A549 (cell line): ENCODE results near the gene IKBKG. TPM values are rescaled to one million over a fixed set of nuclear protein-coding genes. Genes with fewer than 3 reads are reported as not detected.

ENCODE experiments used
- ATAC-seq, 2 experiments: fragments of 200-7000 bp in 1 of 2; fragments of >200 bp in 1 of 2; cut with Nextera tagmentation in 1 of 2; cut with Tn5 transposase in 1 of 2; 3 replicates each; pipeline versions ENCODE4 v1.8.0 to v1.9.1; 2018 to 2020; ENCODE audit warnings: mild to moderate bottlenecking in 1 of 2, moderate library complexity in 1 of 2
- CTCF ChIA-PET: fragments of 300-600 bp; sonication (Branson Sonifier 250); formaldehyde crosslinking; extraction: SDS; loops from one replicate; lab custom pipeline; 2021; ENCODE audit warnings: antibody characterized with exemption, inconsistent platforms; lab: Yijun Ruan, JAX
- POLR2A ChIA-PET: fragments of 350-600 bp; formaldehyde crosslinking; extraction: SDS; loops from one replicate; lab custom pipeline; 2021; ENCODE audit warnings: antibody characterized with exemption, inconsistent platforms; lab: Yijun Ruan, JAX
- DNase-seq, 2 experiments: peaks; one replicate each; pipeline versions ENCODE4 v3.0.0 to v3.0.0-alpha.2; 2011 to 2016; ENCODE audit warnings: low read depth in 1 of 2, low spot score in 1 of 2
- FAIRE-seq: peaks from 2 replicates; lab custom pipeline; 2011; peaks lifted over from hg19 to GRCh38; lab: Jason Lieb, UNC
- H3K27ac ChIP-seq, 2 experiments: fragments of >200 bp; sonication (Bioruptor Twin); formaldehyde crosslinking; 3 replicates each; pipeline ENCODE4 v1.5.1; 2016 to 2017
- H3K4me1 ChIP-seq: fragments of >200 bp; sonication (Bioruptor Twin); formaldehyde crosslinking; 3 replicates; pipeline ENCODE4 v1.6.1; 2016
- H3K4me2 ChIP-seq: fragments of >200 bp; sonication (Bioruptor Twin); formaldehyde crosslinking; 3 replicates; pipeline ENCODE4 v1.6.1; 2016
- H3K4me3 ChIP-seq: fragments of >200 bp; sonication (Bioruptor Twin); formaldehyde crosslinking; 3 replicates; pipeline ENCODE4 v1.5.1; 2016
- H3K9me3 ChIP-seq: fragments of >200 bp; sonication (Bioruptor Twin); formaldehyde crosslinking; 3 replicates; pipeline ENCODE4 v1.6.1; 2016
- ATOH8 ChIP-seq: fragments of 250-450 bp; sonication (Bioruptor Pico); IDR thresholded peaks from 2 replicates; pipeline ENCODE4 v1.5.0; 2020; ENCODE audit warnings: low read depth, mild to moderate bottlenecking, moderate library complexity
- CEBPB ChIP-seq, 2 experiments: fragments of >200 bp in 1 of 2; sonication (Bioruptor Twin) in 1 of 2; formaldehyde crosslinking in 1 of 2; IDR thresholded peaks; 2 replicates each; pipeline ENCODE4 v1.6.1; 2012 to 2016
- CHD2 ChIP-seq: fragments of 150-350 bp; IDR thresholded peaks from 2 replicates; pipeline ENCODE4 v1.6.1; 2014; ENCODE audit warnings: low read length; ENCODE audit not compliant: partially characterized antibody
- CHD4 ChIP-seq: fragments of 200-600 bp; sonication (generic); IDR thresholded peaks from 2 replicates; pipeline ENCODE4 v1.6.1; 2016; ENCODE audit warnings: antibody characterized with exemption, mild to moderate bottlenecking, borderline replicate concordance
- ELK1 ChIP-seq: fragments of 150-350 bp; IDR thresholded peaks from 2 replicates; pipeline ENCODE4 v1.6.1; 2014; ENCODE audit warnings: low read depth, mild to moderate bottlenecking, low read length
- EP300 ChIP-seq, 2 experiments: fragments of >200 bp; sonication (Bioruptor Twin); formaldehyde crosslinking; IDR thresholded peaks; 2 replicates in 1 of 2; 3 replicates in 1 of 2; pipeline ENCODE4 v1.6.1; 2016 to 2017
- FOSL2 ChIP-seq, 2 experiments: fragments of 450-650 bp in 1 of 2; fragments of >200 bp in 1 of 2; sonication (Bioruptor Twin) in 1 of 2; formaldehyde crosslinking; IDR thresholded peaks; 2 replicates each; pipeline versions ENCODE4 v1.5.0 to v1.6.1; 2016 to 2020; ENCODE audit warnings: mild to moderate bottlenecking in 1 of 2, moderate library complexity in 1 of 2
- HES2 ChIP-seq: fragments of >200 bp; sonication (Bioruptor Twin); formaldehyde crosslinking; IDR thresholded peaks from 2 replicates; pipeline ENCODE4 v1.6.1; 2016
- HEYL ChIP-seq: fragments of 250-450 bp; sonication (Bioruptor Pico); IDR thresholded peaks from 2 replicates; pipeline ENCODE4 v1.8.0; 2021; ENCODE audit warnings: mild to moderate bottlenecking, moderate library complexity
- HOXB5 ChIP-seq: fragments of 250-450 bp; sonication (Bioruptor Pico); IDR thresholded peaks from 2 replicates; pipeline ENCODE4 v1.5.0; 2020; ENCODE audit warnings: mild to moderate bottlenecking, moderate library complexity
- MAFK ChIP-seq: fragments of 450-650 bp; IDR thresholded peaks from 2 replicates; pipeline ENCODE4 v1.6.1; 2014; ENCODE audit not compliant: partially characterized antibody
- MAZ ChIP-seq: fragments of 150-350 bp; IDR thresholded peaks from 2 replicates; pipeline ENCODE4 v1.6.1; 2014; ENCODE audit warnings: antibody characterized with exemption, low read depth, low read length, borderline replicate concordance
- NPAS2 ChIP-seq: fragments of 250-450 bp; sonication (Bioruptor Pico); IDR thresholded peaks from 2 replicates; pipeline ENCODE4 v1.8.0; 2022; ENCODE audit warnings: mild to moderate bottlenecking, moderate library complexity, borderline replicate concordance
- RCOR1 ChIP-seq: fragments of 150-350 bp; IDR thresholded peaks from 2 replicates; pipeline ENCODE4 v1.6.1; 2014; ENCODE audit warnings: antibody characterized with exemption, low read length, low read depth
- TFCP2L1 ChIP-seq: fragments of 250-450 bp; sonication (Bioruptor Pico); IDR thresholded peaks from 2 replicates; pipeline ENCODE4 v1.5.0; 2021; ENCODE audit warnings: mild to moderate bottlenecking
- WGBS: methylation state at CpG from one replicate; pipeline ENCODE4 v1.1.6; 2017; ENCODE audit errors: missing lambda C conversion rate; 5-methylcytosine and 5-hydroxymethylcytosine counted together
- polyA plus RNA-seq, 4 experiments: library from polyadenylated mRNA; depleted of rRNA in 3 of 4; stranded (reverse); fragments of >200 nt; fragmentation: RNase III in 1 of 4; extraction: RNeasy Plus Mini Kit Qiagen cat#74134 plus additional on column Dnase treatment in 1 of 4; gene quantifications; 2 replicates in 3 of 4; 3 replicates in 1 of 4; pipeline ENCODE4 v1.2.3, GENCODE V29; 2011 to 2017
- TF ChIP-seq, protein P1 (sequence below): fragments of 200-600 bp; sonication (generic); IDR thresholded peaks from 2 replicates; pipeline ENCODE4 v1.6.1; 2016; ENCODE audit warnings: antibody characterized with exemption, mild to moderate bottlenecking, moderate library complexity
- TF ChIP-seq, protein P2 (sequence below): fragments of >200 bp; sonication (Bioruptor Twin); formaldehyde crosslinking; IDR thresholded peaks from 3 replicates; pipeline ENCODE4 v1.5.1; 2016
- TF ChIP-seq, protein P3 (sequence below): fragments of 250-450 bp; sonication (Bioruptor Pico); IDR thresholded peaks from 2 replicates; pipeline ENCODE4 v1.5.0; 2021; ENCODE audit warnings: mild to moderate bottlenecking, moderate library complexity, borderline replicate concordance

The IKBKG gene
- polyA plus RNA-seq, 2 of the 4 experiments (the other 2 are of a cell fraction), result 19.7 to 34.2 TPM

DNA sequence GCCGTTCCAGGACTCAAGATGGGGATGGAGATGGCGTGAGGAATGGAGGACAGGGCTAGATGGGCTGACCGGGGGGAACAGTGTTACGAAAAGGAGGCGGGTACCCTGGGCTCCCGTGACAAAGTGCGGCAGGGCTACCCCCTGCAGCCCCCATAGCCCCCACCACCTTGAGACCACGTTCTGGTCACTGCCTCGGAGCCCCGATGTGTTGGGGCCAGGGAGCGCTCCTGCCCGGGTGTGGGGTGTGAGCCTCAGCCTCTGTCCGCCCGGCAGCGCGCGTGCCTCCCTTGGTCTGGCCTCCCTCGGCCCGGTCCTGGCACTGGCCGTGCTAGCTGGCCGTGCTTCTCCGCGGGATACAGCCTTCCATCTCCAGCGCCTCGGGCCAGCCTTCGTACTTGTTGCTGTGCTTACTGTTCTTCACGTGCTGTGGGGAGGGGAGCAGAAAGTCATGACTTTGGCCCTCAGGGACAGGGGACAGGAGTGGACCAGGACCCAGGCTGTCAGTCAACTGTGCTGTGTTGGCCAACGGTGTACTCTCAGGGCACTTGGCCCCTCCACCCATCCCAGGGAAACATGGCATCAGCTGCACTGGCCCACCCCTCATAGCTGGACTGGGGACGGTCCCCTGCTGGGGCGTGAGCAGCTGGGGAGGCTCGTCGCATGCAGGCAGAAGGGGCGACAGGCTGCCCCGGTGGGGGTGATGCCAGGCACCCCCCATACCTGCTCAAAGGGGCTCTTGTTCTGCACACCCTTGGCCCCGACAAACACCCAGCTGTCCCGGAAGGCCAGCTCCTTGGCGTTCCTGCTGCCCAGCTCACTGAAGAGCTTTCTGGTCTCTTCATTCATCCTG lies 40.7 kb upstream of the IKBKG start (continued):
- TF ChIP-seq, protein P1, sequence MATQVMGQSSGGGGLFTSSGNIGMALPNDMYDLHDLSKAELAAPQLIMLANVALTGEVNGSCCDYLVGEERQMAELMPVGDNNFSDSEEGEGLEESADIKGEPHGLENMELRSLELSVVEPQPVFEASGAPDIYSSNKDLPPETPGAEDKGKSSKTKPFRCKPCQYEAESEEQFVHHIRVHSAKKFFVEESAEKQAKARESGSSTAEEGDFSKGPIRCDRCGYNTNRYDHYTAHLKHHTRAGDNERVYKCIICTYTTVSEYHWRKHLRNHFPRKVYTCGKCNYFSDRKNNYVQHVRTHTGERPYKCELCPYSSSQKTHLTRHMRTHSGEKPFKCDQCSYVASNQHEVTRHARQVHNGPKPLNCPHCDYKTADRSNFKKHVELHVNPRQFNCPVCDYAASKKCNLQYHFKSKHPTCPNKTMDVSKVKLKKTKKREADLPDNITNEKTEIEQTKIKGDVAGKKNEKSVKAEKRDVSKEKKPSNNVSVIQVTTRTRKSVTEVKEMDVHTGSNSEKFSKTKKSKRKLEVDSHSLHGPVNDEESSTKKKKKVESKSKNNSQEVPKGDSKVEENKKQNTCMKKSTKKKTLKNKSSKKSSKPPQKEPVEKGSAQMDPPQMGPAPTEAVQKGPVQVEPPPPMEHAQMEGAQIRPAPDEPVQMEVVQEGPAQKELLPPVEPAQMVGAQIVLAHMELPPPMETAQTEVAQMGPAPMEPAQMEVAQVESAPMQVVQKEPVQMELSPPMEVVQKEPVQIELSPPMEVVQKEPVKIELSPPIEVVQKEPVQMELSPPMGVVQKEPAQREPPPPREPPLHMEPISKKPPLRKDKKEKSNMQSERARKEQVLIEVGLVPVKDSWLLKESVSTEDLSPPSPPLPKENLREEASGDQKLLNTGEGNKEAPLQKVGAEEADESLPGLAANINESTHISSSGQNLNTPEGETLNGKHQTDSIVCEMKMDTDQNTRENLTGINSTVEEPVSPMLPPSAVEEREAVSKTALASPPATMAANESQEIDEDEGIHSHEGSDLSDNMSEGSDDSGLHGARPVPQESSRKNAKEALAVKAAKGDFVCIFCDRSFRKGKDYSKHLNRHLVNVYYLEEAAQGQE, result no peak
- TF ChIP-seq HES2 (no peak), HEYL (CRISPR knock-in tag) (no peak), FOSL2 (IDR thresholded peaks at IDR 0.05) (no peak), FOSL2 (CRISPR knock-in tag; IDR thresholded peaks at IDR 0.05) (no peak), MAFK (no peak), CEBPB (IDR thresholded peaks at IDR 0.05) (no peak), RCOR1 (no peak), CHD2 (no peak)

- Histone ChIP-seq H3K4me3 (no peak overlapping the region), H3K9me3 (no peaks in the 10 kb centered on the region), H3K4me1 (no peaks in the 10 kb centered on the region)
- no peak for ATAC-seq
- FAIRE-seq, result no peak
- ChIA-PET CTCF (interaction anchor here (0.5 to 1.0 kb wide), 2 partner anchors 12 to 132 kb away, joined by 3 read pairs; no protein-coding TSS in a partner anchor), POLR2A (interaction anchor here (1.0 to 1.8 kb wide), 2 partner anchors 8 to 10 kb away, joined by 4 to 8 read pairs; partner anchors contain the start of gene FAM3A)
- DNase-seq, result no peak
- no peak for TF ChIP-seq EP300 (IDR thresholded peaks at IDR 0.05)
- TF ChIP-seq HOXB5 (CRISPR knock-in tag), result no peak
- no peak for TF ChIP-seq FOSL2 (IDR thresholded peaks at IDR 0.05)
- TF ChIP-seq FOSL2 (CRISPR knock-in tag; IDR thresholded peaks at IDR 0.05), result no peak
- no peak for TF ChIP-seq MAZ
- TF ChIP-seq, protein P2, sequence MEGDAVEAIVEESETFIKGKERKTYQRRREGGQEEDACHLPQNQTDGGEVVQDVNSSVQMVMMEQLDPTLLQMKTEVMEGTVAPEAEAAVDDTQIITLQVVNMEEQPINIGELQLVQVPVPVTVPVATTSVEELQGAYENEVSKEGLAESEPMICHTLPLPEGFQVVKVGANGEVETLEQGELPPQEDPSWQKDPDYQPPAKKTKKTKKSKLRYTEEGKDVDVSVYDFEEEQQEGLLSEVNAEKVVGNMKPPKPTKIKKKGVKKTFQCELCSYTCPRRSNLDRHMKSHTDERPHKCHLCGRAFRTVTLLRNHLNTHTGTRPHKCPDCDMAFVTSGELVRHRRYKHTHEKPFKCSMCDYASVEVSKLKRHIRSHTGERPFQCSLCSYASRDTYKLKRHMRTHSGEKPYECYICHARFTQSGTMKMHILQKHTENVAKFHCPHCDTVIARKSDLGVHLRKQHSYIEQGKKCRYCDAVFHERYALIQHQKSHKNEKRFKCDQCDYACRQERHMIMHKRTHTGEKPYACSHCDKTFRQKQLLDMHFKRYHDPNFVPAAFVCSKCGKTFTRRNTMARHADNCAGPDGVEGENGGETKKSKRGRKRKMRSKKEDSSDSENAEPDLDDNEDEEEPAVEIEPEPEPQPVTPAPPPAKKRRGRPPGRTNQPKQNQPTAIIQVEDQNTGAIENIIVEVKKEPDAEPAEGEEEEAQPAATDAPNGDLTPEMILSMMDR, result no peak
- TF ChIP-seq NPAS2 (CRISPR knock-in tag), result no peak
- no peak for TF ChIP-seq CHD2
- TF ChIP-seq, protein P3, sequence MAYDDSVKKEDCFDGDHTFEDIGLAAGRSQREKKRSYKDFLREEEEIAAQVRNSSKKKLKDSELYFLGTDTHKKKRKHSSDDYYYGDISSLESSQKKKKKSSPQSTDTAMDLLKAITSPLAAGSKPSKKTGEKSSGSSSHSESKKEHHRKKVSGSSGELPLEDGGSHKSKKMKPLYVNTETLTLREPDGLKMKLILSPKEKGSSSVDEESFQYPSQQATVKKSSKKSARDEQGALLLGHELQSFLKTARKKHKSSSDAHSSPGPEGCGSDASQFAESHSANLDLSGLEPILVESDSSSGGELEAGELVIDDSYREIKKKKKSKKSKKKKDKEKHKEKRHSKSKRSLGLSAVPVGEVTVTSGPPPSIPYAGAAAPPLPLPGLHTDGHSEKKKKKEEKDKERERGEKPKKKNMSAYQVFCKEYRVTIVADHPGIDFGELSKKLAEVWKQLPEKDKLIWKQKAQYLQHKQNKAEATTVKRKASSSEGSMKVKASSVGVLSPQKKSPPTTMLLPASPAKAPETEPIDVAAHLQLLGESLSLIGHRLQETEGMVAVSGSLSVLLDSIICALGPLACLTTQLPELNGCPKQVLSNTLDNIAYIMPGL (CRISPR knock-in tag), result no peak
- TF ChIP-seq ELK1, result no peak
- no peak for TF ChIP-seq MAFK
- no peak for TF ChIP-seq TFCP2L1 (CRISPR knock-in tag)
- no peak for TF ChIP-seq ATOH8
- TF ChIP-seq CHD4, result no peak
- TF ChIP-seq, all 56 proteins: peak for 0
- Histone ChIP-seq H3K4me2 (no peak overlapping the region), H3K27ac (no peak overlapping the region)
- 92% methylated on average over 19 of the region's 24 CpGs for WGBS
Measured at GRCh38 chrX:154507673-154508383, 39.6 kb upstream of the IKBKG start.
